OCI-LY3 (cell line): ENCODE measurements around the gene BARX2.

Source experiments
- H2AFZ ChIP-seq: fragments of 200-600, 300-600 bp; shearing (Covaris generic); 2 replicates; pipeline ENCODE4 v1.6.0; 2014; ENCODE audit warnings: antibody characterized with exemption, low read depth, low read length
- H3K27ac ChIP-seq: fragments of 200-600, 300-600 bp; sonication (generic); 2 replicates; pipeline ENCODE4 v1.5.1; 2014; ENCODE audit warnings: mild to moderate bottlenecking, low read length, moderate library complexity, mixed read lengths
- H3K27me3 ChIP-seq: fragments of 200-600, 300-600 bp; sonication (generic); 2 replicates; pipeline ENCODE4 v1.6.1; 2014; ENCODE audit warnings: low read depth, low read length, mixed read lengths
- H3K36me3 ChIP-seq: fragments of 200-600, 300-600 bp; sonication (generic); replicated peaks from 2 replicates; pipeline ENCODE3; 2014; ENCODE audit warnings: low read depth, low read length, mixed read lengths
- H3K4me1 ChIP-seq: fragments of 300-600, 200-600 bp; sonication (generic); 2 replicates; pipeline ENCODE4 v1.6.1; 2014; ENCODE audit warnings: low read length, mixed read lengths
- H3K4me2 ChIP-seq: fragments of 200-600, 300-600 bp; sonication (generic); 2 replicates; pipeline ENCODE4 v1.6.1; 2014; ENCODE audit warnings: low read length, mixed read lengths
- H3K4me3 ChIP-seq: fragments of 300-600, 200-600 bp; sonication (generic); 2 replicates; pipeline ENCODE4 v1.5.1; 2014; ENCODE audit warnings: antibody characterized with exemption, mild to moderate bottlenecking, low read length, moderate library complexity
- H3K79me2 ChIP-seq: fragments of 300-600, 200-600 bp; shearing (Covaris generic); 2 replicates; pipeline ENCODE4 v1.6.1; 2014; ENCODE audit warnings: mild to moderate bottlenecking, low read length, mixed read lengths
- H3K9ac ChIP-seq: fragments of 300-600, 200-600 bp; shearing (Covaris generic); 2 replicates; pipeline ENCODE4 v1.6.0; 2014; ENCODE audit warnings: mild to moderate bottlenecking, low read length, moderate library complexity
- H3K9me3 ChIP-seq: fragments of 200-600, 300-600 bp; shearing (Covaris generic); 2 replicates; pipeline ENCODE4 v1.6.1; 2014; ENCODE audit warnings: low read length, mixed read lengths; ENCODE audit not compliant: insufficient read depth
- H4K20me1 ChIP-seq: fragments of 200-600, 300-600 bp; sonication (generic); 2 replicates; pipeline ENCODE4 v1.6.1; 2016; ENCODE audit warnings: low read length, mixed read lengths; ENCODE audit not compliant: insufficient read depth
- EZH2phosphoT487 ChIP-seq: fragments of 200-600 bp; shearing (Covaris generic); IDR thresholded peaks from 2 replicates; pipeline ENCODE4 v1.6.1; 2018; ENCODE audit warnings: antibody characterized with exemption, mixed run types, low read depth
- TF ChIP-seq, protein P1 (sequence below): fragments of 200-600, 300-600 bp; sonication (generic); IDR thresholded peaks from 2 replicates; pipeline ENCODE4 v1.5.1; 2014; ENCODE audit warnings: antibody characterized with exemption, low read length, low read depth

Gene BARX2

DNA sequence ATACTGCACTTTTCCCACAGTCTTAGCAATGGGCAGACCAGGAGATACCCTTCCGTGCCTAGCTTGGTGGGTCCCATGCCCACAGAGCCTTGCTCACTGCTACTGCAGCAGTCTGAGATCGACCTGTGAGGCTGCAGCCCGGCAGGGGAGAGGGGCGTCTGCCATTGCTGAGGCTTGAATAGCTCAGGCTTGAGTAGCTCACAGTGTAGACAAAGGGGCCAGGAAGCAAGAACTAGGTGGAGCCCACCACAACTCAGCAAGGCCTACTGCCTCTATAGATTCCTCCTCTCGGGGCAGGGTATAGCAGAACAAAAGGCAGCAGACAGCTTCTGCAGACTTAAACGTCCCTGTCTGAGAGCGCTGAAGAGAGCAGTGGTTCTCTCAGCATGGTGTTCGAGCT is 118.1 kb downstream of the BARX2 start:
- Histone ChIP-seq H3K9ac (no peak overlapping the region), H3K27ac (no peak overlapping the region), H3K4me1 (no peaks in the 10 kb centered on the region), H3K36me3 (no peaks in the 10 kb centered on the region), H3K27me3 (no peaks in the 10 kb centered on the region), H4K20me1 (no peaks in the 10 kb centered on the region), H2AFZ (no peak overlapping the region), H3K4me3 (no peak overlapping the region), H3K9me3 (no peaks in the 10 kb centered on the region), H3K79me2 (no peaks in the 10 kb centered on the region), H3K4me2 (no peak overlapping the region)
- TF ChIP-seq, protein P1, sequence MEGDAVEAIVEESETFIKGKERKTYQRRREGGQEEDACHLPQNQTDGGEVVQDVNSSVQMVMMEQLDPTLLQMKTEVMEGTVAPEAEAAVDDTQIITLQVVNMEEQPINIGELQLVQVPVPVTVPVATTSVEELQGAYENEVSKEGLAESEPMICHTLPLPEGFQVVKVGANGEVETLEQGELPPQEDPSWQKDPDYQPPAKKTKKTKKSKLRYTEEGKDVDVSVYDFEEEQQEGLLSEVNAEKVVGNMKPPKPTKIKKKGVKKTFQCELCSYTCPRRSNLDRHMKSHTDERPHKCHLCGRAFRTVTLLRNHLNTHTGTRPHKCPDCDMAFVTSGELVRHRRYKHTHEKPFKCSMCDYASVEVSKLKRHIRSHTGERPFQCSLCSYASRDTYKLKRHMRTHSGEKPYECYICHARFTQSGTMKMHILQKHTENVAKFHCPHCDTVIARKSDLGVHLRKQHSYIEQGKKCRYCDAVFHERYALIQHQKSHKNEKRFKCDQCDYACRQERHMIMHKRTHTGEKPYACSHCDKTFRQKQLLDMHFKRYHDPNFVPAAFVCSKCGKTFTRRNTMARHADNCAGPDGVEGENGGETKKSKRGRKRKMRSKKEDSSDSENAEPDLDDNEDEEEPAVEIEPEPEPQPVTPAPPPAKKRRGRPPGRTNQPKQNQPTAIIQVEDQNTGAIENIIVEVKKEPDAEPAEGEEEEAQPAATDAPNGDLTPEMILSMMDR: no peak
- TF ChIP-seq EZH2phosphoT487: no peak
